Esophagus mucosa (tissue), 1 donor: Measurements from ENCODE around the gene TOLLIP. TPM values are rescaled to one million over a fixed set of nuclear protein-coding genes. Genes with fewer than 3 reads are reported as not detected.
"Not testable (repeated sequence)": the region's sequence is repeated elsewhere in the genome, so short reads cannot be mapped to it uniquely, and the experiment has no call there.

Experiments
- ATAC-seq: fragments of 200-7000 bp; cut with Tn5 transposase; one replicate; pipeline ENCODE4 v1.9.1; 2020
- total RNA-seq: library from RNA; stranded (reverse); gene quantifications from one replicate; pipeline ENCODE4 v1.2.4, GENCODE V29; 2023
- donor health status: DM: yes; HTN: yes; CAD: no.

The TOLLIP gene
- total RNA-seq, 1 donor from 2014 or later: 118 TPM

- ATAC-seq: no peak
These were observed 28.0 kb downstream of the TOLLIP start for GRCh38 chr11:1281326-1281973.

DNA sequence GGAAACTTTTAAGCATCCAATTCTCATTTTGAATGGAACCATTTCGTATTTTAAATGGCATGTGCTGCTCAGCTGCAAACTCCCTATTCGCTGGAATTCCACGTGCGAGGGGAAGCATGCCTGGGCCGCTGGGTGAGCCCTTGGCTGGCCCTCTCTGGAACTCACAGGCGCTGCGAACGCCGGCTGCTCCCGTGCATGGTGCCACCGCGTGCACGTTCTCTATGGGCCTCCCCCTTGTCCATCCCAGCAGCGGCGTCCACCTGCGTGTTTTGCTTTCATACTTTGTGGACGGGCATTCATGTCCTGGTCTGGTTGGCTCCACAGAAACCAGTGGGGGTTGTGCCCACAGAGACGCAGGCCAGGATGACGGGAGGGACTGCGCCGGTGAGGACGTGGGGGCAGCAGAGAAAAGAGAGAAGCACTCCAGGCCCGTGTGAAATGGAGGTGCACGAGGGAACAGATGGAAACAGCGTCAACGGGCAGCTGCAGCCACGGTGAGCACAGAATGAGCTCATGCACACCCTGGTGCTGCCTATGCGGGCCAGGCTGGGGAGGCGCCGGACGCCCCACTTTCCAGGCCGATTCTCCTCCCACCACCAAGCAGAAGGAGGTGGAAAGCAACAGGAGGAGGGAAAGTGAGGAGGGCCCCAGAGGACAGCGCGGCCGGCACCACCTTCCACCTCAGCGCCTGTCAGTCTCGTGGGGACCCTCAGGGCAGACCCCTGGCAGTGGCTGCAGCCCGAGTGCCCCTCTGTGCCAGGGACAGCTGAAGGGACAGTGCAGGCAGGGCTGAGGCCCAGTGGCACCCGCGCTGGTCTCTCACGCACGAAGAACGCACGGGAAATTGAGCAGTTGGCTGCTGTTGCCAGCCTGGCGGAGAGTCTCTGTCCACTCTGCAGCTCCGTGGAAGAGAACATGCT, 29.1 kb downstream of the TOLLIP start:
- ATAC-seq: no peak

GRCh38 chr11:1279674-1280055, 29.8 kb downstream of the TOLLIP start:
- no peak for ATAC-seq

GRCh38 chr11:1278766-1279673, 30.4 kb downstream of the TOLLIP start:
- ATAC-seq: no peak

GRCh38 chr11:1277936-1278512, 31.4 kb downstream of the TOLLIP start:
- no peak for ATAC-seq

DNA sequence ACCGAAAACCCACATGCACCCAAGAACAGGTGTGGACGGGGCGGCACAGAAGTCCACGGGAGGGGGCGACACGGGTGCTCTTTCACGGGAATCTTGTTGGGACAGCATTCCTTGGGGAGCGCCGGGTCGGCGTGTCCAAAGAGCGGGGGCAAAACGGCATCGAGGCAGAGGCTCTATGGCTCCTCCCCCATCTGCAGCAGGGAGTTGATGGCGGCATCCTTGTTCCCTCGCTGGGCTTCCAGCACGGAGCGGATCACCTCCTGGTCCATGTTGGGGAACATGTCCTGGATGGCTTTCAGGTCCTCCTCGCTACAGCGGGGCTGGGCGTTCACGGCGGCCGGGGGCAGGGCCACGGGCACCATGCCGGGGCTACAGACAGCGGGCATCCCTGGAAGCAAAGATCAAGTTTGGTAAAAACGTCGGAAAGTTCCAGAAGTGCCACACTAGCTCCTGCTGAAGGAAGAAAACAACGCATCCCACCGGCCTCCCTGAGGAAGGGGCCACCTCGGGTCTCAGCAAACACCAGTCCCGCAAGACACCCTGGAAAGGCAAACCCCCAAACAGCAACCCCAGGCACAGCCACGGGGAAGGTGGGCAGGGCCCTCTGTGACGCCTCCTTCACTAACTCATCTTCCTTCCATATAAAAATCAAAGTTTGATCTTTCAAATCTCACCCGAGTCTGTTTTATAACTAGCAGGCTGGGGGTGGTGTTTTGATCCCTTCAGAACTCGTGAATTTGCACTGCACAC, 32.4 kb downstream of the TOLLIP start:
- ATAC-seq: no peak

GRCh38 chr11:1276041-1276790, 33.2 kb downstream of the TOLLIP start:
- no peak for ATAC-seq

- no peak for ATAC-seq
These were observed 34.4 kb downstream of the TOLLIP start for GRCh38 chr11:1275021-1275420.

DNA sequence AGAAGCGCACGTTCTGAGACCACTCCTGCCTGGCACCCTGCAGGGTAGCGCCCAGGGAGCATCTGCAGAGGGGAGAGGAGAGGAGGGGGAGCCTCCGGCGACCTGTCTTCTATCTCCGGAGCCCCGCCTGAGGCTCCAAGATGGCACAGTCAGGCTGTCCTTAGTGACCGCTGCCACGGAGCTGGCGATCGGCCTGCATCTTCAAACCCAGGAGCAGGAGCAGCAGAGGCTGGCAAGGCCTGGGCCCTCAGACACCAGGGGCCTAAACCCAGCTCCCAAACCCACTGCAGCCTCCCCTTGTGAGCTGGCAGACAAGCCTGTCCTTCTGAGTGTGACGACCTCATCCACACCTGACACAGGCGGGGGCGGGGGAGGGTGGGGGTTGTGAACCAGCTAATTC, 34.9 kb downstream of the TOLLIP start:
- no peak for ATAC-seq

DNA sequence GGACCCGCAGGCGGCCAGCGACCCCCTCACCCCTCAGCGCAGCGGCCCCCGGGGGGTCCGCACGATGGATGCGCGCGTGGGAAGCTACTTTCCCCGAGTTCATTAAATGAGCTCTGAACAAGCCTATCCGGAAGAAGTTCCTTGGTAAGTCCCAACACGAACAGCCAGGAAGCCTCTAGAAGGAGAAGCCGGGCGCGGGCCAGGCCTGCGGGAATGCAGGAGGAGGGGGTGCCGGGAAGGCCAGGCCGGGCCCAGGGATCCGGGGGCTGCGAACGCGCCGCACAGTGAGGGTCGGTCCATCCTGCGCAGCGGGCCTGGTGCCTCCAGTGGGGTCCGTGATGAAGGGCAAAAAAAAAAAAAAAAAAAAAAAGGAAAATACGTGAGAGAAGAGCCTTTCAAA, 36.9 kb downstream of the TOLLIP start:
- ATAC-seq: no peak

DNA sequence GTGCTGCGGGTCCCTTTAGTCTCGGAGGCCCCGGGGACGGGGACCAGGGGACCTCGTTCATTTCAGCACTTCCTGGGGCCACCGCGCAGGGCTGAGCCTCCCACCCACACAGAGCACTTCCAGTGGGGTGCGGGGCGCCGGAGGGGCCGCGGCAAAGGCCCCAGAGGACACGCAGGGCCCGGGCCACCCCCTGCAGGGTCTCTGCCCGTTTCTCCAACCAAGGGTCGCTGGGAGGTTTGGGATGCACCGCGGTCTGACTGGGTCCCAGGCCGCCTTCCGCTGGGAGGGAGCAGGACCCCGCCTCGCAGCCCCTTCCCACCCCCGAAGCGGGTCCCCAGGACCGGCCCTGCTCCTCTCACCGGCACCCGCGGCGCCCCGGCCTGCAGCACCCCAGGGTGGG, 37.5 kb downstream of the TOLLIP start:
- peak; percentile 3 for ATAC-seq

- no peak for ATAC-seq
These were observed 38.0 kb downstream of the TOLLIP start for GRCh38 chr11:1271406-1271805.

- peak; percentile 30 for ATAC-seq
These were observed 38.4 kb downstream of the TOLLIP start for GRCh38 chr11:1271002-1271401.

GRCh38 chr11:1270476-1270875, 39.0 kb downstream of the TOLLIP start:
- peak; percentile 14 for ATAC-seq

GRCh38 chr11:1269957-1270356, 39.5 kb downstream of the TOLLIP start:
- peak; percentile 25 for ATAC-seq

GRCh38 chr11:1267441-1268100, 41.9 kb downstream of the TOLLIP start:
- no peak for ATAC-seq

- ATAC-seq: not testable (repeated sequence)
These were observed 42.5 kb downstream of the TOLLIP start for GRCh38 chr11:1266976-1267375.

GRCh38 chr11:1265480-1265879, 44.0 kb downstream of the TOLLIP start:
- ATAC-seq: not testable (repeated sequence)

DNA sequence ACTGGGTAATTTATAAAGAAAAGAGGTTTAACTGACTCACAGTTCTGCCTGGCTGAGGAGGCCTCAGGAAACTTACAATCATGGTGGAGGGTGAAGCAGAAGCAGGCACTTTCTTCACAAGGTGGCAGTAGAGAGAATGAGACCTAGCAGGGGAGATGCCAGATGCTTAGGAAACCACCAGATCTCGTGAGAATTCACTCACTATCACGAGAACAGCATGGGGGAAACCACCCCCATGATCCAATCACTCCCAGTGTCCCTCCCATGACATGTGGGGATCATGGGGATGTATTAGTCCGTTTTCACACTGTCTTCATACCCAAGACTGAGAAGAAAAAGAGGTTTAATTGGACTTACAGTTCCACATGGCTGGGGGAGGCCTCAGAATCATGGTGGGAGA, 45.0 kb downstream of the TOLLIP start:
- not testable (repeated sequence) for ATAC-seq

DNA sequence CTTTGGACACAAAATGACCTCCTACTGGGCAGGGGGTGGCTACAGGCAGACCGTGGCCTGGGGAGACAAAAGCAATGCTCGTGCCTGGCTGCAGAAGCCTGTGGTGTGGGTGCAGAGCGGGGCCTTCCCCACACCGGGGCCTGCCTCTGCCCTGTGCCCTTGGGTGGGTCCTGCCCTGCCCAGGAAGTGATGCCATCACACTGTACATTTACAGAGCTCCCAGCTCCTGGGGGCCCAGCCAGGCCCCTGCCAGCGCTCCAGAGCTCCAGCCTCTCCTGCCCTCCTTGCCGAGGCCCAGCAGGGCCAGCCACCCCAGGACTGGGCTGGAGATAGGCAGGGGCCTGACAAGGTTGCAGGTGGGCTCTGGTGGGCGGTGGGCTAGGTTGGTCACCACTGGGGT, 46.4 kb downstream of the TOLLIP start:
- ATAC-seq: peak; percentile 27
